ENCODE data around the gene KIF16B. TPM values are rescaled to one million over a fixed set of nuclear protein-coding genes. Genes with fewer than 3 reads are reported as not detected.

The KIF16B gene
- total RNA-seq, 1 donor from 2014 or later: 7.0 TPM

DNA sequence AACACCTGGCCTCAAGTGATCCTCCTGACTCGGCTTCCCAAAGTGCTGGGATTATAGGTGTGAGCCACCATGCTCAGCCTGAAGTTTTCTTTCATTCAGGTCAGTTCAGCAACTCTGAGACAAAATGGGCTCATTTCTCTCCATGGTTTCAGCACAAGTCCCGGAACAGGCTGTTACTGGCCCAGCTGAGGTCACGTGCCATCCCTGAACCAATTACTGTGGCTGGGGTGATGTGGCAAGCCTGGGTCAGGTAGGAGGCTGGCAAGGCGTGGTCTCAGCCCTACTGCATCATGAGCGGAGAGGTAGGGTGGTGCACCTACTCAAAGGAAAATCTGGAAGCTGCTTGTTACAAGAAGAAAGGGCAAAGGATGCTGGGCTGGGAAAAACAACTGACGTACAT lies 326.4 kb downstream of the KIF16B start:
- no peaks in the 10 kb centered on the region for H3K4me1 Mint-ChIP-seq (ENCODE audit: low read depth, unreplicated experiment)
- Histone ChIP-seq H3K36me3 (ENCODE audit: insufficient read depth, low read length) (no peaks in the 10 kb centered on the region), H3K4me1 (ENCODE audit: insufficient read depth, low read length) (no peaks in the 10 kb centered on the region), H3K27ac (ENCODE audit: low read depth, low read length) (no peak overlapping the region), H3K9ac (ENCODE audit: low read length) (no peak overlapping the region), H3K79me2 (ENCODE audit: insufficient read depth, low read length) (no peaks in the 10 kb centered on the region), H3K4me2 (ENCODE audit: low read length) (no peak overlapping the region), H3K27me3 (ENCODE audit: insufficient read depth, low read length) (no peaks in the 10 kb centered on the region), H3K4me3 (ENCODE audit: insufficient read depth, low read depth, low read length) (no peak overlapping the region), H3K9me3 (ENCODE audit: insufficient read depth, low read depth, low read length) (no peaks in the 10 kb centered on the region), H2AFZ (ENCODE audit: low read depth, low read length) (no peak overlapping the region), H4K20me1 (ENCODE audit: insufficient read depth, low read length) (no peaks in the 10 kb centered on the region)
- FAIRE-seq (no peak), DNase-seq (ENCODE audit: low read depth) (no peak)
- H3K9me3 Mint-ChIP-seq (ENCODE audit: unreplicated experiment): peaks cover 2% of the 10 kb centered on the region
- H3K27me3 Mint-ChIP-seq (ENCODE audit: low read depth, unreplicated experiment): no peaks in the 10 kb centered on the region
- no peaks in the 10 kb centered on the region for H3K36me3 Mint-ChIP-seq (ENCODE audit: low read depth, unreplicated experiment)
- H3K27ac Mint-ChIP-seq (ENCODE audit: unreplicated experiment): no peak overlapping the region
- H3K4me3 Mint-ChIP-seq (ENCODE audit: unreplicated experiment): no peak overlapping the region
- TF ChIP-seq EZH2 (IDR thresholded peaks at IDR 0.05; ENCODE audit: insufficient read depth, low read length): no peak
- TF ChIP-seq, protein P1, sequence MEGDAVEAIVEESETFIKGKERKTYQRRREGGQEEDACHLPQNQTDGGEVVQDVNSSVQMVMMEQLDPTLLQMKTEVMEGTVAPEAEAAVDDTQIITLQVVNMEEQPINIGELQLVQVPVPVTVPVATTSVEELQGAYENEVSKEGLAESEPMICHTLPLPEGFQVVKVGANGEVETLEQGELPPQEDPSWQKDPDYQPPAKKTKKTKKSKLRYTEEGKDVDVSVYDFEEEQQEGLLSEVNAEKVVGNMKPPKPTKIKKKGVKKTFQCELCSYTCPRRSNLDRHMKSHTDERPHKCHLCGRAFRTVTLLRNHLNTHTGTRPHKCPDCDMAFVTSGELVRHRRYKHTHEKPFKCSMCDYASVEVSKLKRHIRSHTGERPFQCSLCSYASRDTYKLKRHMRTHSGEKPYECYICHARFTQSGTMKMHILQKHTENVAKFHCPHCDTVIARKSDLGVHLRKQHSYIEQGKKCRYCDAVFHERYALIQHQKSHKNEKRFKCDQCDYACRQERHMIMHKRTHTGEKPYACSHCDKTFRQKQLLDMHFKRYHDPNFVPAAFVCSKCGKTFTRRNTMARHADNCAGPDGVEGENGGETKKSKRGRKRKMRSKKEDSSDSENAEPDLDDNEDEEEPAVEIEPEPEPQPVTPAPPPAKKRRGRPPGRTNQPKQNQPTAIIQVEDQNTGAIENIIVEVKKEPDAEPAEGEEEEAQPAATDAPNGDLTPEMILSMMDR (IDR thresholded peaks at IDR 0.05; ENCODE audit: insufficient read depth, low read depth, low read length): no peak

DNA sequence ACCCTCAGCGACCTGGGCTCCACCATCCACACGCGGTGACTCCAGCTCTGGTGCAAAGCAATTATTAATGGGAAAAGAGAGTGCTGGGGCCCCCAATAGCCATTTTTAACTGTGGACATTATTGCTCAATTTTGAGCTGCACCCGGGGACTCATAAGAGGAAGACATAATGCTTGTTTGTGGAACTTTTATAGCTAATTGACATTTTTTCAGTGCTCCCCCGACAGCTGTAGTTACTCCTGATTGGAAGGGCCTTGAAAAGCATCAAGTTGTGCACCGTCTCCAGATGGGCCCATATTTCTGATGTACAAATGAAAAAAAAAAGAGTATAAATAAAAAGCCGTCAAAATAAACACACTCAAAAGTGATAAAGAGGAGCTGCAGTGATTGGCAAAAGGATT lies 327.0 kb downstream of the KIF16B start:
- H3K4me2 ChIP-seq (ENCODE audit: low read length): no peak overlapping the region
- H3K27me3 Mint-ChIP-seq (ENCODE audit: low read depth, unreplicated experiment): no peaks in the 10 kb centered on the region
- TF ChIP-seq, protein P1 (IDR thresholded peaks at IDR 0.05; ENCODE audit: insufficient read depth, low read depth, low read length): no peak
- no peak for TF ChIP-seq EZH2 (IDR thresholded peaks at IDR 0.05; ENCODE audit: insufficient read depth, low read length)
- H3K9me3 ChIP-seq (ENCODE audit: insufficient read depth, low read depth, low read length): no peaks in the 10 kb centered on the region
- H3K4me1 Mint-ChIP-seq (ENCODE audit: low read depth, unreplicated experiment): no peaks in the 10 kb centered on the region
- no peaks in the 10 kb centered on the region for H3K4me1 ChIP-seq (ENCODE audit: insufficient read depth, low read length)
- no peak overlapping the region for H3K27ac ChIP-seq (ENCODE audit: low read depth, low read length)
- H3K4me3 Mint-ChIP-seq (ENCODE audit: unreplicated experiment): no peak overlapping the region
- H3K36me3 Mint-ChIP-seq (ENCODE audit: low read depth, unreplicated experiment): no peaks in the 10 kb centered on the region
- H3K36me3 ChIP-seq (ENCODE audit: insufficient read depth, low read length): no peaks in the 10 kb centered on the region
- H4K20me1 ChIP-seq (ENCODE audit: insufficient read depth, low read length): no peaks in the 10 kb centered on the region
- no peaks in the 10 kb centered on the region for H3K79me2 ChIP-seq (ENCODE audit: insufficient read depth, low read length)
- H3K4me3 ChIP-seq (ENCODE audit: insufficient read depth, low read depth, low read length): no peak overlapping the region
- no peak overlapping the region for H2AFZ ChIP-seq (ENCODE audit: low read depth, low read length)
- H3K27me3 ChIP-seq (ENCODE audit: insufficient read depth, low read length): no peaks in the 10 kb centered on the region
- H3K27ac Mint-ChIP-seq (ENCODE audit: unreplicated experiment): no peak overlapping the region
- FAIRE-seq: no peak
- peaks cover 2% of the 10 kb centered on the region for H3K9me3 Mint-ChIP-seq (ENCODE audit: unreplicated experiment)
- DNase-seq (ENCODE audit: low read depth): no peak
- no peak overlapping the region for H3K9ac ChIP-seq (ENCODE audit: low read length)

DNA sequence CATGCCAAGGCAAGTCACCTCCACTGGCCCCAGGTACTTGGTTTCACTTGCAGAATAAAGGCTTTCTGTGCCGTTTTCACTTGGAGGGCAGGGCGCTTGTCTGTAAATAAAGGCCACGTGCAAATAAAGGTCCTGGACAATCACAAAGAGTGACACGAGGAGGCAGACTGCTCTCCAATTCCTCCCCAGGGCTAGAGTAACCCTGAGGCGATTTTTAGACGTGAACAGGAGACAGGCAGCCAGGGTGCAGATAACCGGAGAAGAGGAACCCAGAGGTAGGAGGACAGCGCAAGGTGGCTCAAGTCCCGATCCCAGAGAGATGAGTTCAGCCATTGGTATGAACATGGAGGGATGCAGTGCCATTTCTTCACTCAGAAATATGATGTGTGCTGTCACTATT lies 327.4 kb downstream of the KIF16B start:
- Histone ChIP-seq H3K4me2 (ENCODE audit: low read length) (no peak overlapping the region), H3K27ac (ENCODE audit: low read depth, low read length) (no peak overlapping the region), H3K9me3 (ENCODE audit: insufficient read depth, low read depth, low read length) (no peaks in the 10 kb centered on the region), H3K9ac (ENCODE audit: low read length) (no peak overlapping the region), H3K4me1 (ENCODE audit: insufficient read depth, low read length) (no peaks in the 10 kb centered on the region), H2AFZ (ENCODE audit: low read depth, low read length) (no peak overlapping the region), H3K79me2 (ENCODE audit: insufficient read depth, low read length) (no peaks in the 10 kb centered on the region), H3K4me3 (ENCODE audit: insufficient read depth, low read depth, low read length) (no peak overlapping the region), H4K20me1 (ENCODE audit: insufficient read depth, low read length) (no peaks in the 10 kb centered on the region), H3K27me3 (ENCODE audit: insufficient read depth, low read length) (no peaks in the 10 kb centered on the region), H3K36me3 (ENCODE audit: insufficient read depth, low read length) (no peaks in the 10 kb centered on the region)
- DNase-seq (ENCODE audit: low read depth) (no peak), FAIRE-seq (no peak)
- TF ChIP-seq, protein P1 (IDR thresholded peaks at IDR 0.05; ENCODE audit: insufficient read depth, low read depth, low read length): no peak
- no peak for TF ChIP-seq EZH2 (IDR thresholded peaks at IDR 0.05; ENCODE audit: insufficient read depth, low read length)
- no peaks in the 10 kb centered on the region for H3K4me1 Mint-ChIP-seq (ENCODE audit: low read depth, unreplicated experiment)
- peaks cover 2% of the 10 kb centered on the region for H3K9me3 Mint-ChIP-seq (ENCODE audit: unreplicated experiment)
- H3K4me3 Mint-ChIP-seq (ENCODE audit: unreplicated experiment): no peak overlapping the region
- no peaks in the 10 kb centered on the region for H3K27me3 Mint-ChIP-seq (ENCODE audit: low read depth, unreplicated experiment)
- no peaks in the 10 kb centered on the region for H3K36me3 Mint-ChIP-seq (ENCODE audit: low read depth, unreplicated experiment)
- H3K27ac Mint-ChIP-seq (ENCODE audit: unreplicated experiment): no peak overlapping the region

Data from astrocyte (in vitro differentiated cells and primary cell).